ENCODE measurements around the gene CTLA4.

The CTLA4 gene

DNA sequence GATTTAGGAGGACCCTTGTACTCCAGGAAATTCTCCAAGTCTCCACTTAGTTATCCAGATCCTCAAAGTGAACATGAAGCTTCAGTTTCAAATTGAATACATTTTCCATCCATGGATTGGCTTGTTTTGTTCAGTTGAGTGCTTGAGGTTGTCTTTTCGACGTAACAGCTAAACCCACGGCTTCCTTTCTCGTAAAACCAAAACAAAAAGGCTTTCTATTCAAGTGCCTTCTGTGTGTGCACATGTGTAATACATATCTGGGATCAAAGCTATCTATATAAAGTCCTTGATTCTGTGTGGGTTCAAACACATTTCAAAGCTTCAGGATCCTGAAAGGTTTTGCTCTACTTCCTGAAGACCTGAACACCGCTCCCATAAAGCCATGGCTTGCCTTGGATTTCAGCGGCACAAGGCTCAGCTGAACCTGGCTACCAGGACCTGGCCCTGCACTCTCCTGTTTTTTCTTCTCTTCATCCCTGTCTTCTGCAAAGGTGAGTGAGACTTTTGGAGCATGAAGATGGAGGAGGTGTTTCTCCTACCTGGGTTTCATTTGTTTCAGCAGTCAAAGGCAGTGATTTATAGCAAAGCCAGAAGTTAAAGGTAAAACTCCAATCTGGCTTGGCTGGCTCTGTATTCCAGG is at the start of gene CTLA4:
Gene CTLA4 (plus strand): TSS at position 211 of the 640 bp plus-strand sequence. CDS start 172 bp downstream, at position 383.
- DNase-seq: no peak

GRCh38 chr2:203818656-203819055 is 48.9 kb upstream of the CTLA4 start:
- no peak for DNase-seq

- no peak for DNase-seq
Measured at GRCh38 chr2:203819434-203820133, 48.0 kb upstream of the CTLA4 start.

DNA sequence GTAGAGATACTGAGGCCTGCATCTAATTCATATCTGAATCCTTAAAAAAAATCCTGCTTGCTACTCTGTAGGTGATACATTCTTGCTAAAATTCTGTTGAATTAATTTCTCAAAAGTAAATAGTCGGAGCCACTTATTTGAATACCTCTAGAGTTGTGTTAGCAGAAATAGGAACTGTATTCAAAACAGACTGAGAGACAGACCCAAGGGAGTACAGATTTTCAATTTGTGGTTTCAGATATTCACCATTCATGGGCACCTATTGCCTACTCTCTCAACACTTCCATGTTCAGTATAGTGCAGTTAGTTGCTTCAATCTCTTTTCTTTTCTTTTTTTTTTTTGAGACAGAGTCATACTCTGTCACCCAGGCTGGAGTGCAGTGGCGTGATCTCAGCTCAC is 46.6 kb upstream of the CTLA4 start:
- no peak for DNase-seq

DNA sequence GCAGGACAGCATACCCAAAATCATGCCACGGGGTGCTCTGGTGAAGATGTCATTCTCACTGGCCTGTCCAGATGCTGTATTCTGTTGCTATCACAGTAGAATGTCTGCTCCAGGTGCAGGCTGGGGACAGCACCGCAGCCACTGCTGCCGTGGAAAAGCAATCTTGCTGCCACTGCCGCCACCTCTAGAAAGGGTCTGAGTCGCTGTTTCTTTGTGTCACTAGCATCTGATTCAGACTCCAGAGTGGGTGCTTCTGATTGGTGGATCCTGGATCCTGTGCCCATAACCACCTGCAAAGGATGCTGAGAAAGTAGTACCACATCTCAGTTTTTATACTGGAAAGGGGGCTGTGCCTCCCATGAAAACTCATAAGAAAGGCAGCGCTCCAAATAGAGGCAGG is 45.3 kb upstream of the CTLA4 start:
- no peak for DNase-seq

GRCh38 chr2:203823173-203823572 is 44.4 kb upstream of the CTLA4 start:
- no peak for DNase-seq

- DNase-seq: no peak
Measured at GRCh38 chr2:203824057-203824456, 43.5 kb upstream of the CTLA4 start.

GRCh38 chr2:203824603-203825002 is 43.0 kb upstream of the CTLA4 start:
- DNase-seq: no peak

GRCh38 chr2:203826704-203827103 is 40.9 kb upstream of the CTLA4 start:
- no peak for DNase-seq

- no peak for DNase-seq
Measured at GRCh38 chr2:203830304-203831055, 37.1 kb upstream of the CTLA4 start.

DNA sequence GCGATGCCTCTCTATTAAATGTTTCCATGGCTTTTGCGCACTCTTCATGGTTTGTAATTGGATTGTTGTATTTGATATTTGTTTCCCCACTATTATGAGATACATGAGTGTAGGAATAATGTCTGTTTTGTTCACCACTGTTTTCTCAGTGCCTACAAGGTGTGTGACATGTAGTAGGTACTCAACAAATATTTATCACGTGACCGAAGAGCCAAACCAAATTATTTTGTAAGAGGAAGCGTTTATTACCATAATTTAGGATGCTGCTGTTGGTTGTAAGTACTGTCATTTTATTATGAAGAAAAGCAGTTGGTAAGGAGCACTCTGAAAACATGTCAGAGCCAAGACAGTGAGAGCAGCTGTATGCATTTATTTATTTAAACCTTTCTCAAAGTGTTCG is 32.2 kb upstream of the CTLA4 start:
- no peak for DNase-seq

DNA sequence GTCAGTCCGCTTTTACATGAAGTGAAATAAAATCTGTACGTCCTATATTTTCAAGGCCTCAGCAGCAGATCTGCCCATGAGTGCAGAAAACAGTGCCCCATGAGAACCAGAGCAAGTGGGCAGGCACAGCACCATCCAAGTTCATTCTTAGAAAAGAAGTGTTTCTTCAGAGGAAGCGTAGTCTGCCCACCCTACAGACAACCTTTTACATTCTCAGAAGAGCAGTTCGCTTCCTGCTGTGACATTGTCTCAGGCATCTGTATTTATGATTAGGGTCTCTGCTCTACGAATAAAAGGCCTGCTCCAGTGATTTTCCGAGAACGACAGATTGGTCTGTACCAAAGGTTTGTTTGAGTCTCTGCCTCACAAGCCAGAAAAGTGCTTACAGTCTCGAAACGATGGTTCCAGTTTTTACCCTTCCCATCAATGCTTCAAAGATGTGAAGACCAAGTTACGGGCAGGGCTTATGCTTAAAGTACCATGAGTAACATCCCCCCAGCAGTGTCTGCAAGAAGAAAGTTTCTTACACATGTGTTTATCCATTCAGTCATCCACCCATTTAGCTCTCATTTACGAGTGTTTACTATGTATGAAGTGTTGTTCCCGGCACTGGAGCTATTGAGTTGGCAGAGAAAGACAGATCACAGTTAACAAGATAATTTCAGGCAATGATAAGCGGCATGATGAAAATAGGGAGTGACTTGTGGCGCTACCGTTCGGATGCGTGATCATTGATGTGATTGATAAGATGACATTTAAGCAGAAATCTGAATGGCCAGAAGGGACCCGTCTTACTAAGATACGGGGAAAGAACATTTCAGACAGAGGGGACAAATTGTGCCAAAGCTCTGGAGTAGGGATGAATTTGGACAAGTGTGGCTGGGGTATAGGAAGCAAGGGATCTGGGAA is 31.4 kb upstream of the CTLA4 start:
- no peak for DNase-seq

- DNase-seq: no peak
Measured at GRCh38 chr2:203840655-203841205, 26.8 kb upstream of the CTLA4 start.

DNA sequence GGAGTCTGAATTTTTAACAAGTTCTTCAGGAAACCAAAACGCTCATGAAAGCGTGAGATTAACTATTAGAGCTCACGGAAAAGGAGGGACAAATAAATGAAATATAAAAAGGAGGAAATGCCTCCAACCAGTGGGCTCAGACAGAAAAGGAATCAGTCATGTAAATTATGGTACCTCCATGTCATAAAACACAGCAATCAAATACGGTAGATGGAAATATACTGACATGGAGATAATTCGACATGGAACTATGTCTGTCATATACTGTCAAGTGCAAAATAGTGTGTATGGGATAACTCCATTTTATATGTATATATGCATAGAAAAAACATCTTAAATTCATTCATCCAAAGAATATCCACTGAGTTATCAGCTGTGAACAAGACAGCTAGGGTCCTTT is 25.9 kb upstream of the CTLA4 start:
- DNase-seq: no peak

DNA sequence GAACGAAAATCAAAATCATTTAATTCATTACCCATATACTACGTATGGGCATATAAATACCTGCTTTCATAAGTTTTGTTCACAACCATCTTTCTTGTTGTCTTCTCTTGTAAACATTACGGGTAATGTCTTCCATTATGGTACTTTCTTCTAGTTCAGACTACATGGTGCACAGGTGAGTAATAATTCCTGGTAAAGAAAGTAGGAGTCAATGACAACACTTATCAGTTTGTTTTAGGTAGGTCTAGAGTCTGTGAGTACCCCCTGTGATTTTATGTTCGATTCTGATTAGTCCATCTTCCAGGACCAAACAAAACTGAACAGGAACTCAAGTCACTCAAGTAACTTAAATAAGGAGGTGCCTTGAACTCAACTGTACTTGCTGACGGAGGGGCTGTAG is 25.2 kb upstream of the CTLA4 start:
- DNase-seq: no peak

DNA sequence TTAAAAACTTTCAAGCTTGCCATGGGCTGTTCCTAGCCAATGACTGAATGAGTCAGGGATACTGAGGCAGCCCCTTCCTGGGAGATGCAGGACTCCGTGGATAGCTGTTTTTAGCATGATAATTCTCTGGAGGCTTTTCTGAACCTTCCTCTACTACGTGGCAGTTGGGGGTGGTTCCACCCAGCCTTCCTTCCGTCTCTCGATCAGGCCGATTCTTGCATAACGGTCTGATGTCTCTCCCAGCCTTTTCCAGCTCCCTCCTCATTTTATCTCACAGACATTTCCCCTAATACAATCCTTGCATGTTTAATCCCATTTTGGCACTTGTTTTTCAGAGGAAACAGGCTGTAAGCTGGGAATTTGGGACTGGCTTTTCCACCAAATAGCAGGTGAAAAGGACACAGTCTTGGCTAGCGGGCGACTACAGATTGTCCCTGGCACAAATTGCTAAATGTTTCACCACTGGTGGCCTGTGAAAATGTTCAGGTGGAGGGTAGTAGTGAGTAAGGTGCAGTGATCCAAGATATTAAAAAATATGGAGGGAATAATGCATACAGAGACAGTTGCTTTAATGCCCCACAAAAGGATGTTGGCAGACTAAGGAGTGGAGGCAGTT is 21.0 kb upstream of the CTLA4 start:
- DNase-seq: no peak

GRCh38 chr2:203849010-203849409 is 18.6 kb upstream of the CTLA4 start:
- DNase-seq: no peak

DNA sequence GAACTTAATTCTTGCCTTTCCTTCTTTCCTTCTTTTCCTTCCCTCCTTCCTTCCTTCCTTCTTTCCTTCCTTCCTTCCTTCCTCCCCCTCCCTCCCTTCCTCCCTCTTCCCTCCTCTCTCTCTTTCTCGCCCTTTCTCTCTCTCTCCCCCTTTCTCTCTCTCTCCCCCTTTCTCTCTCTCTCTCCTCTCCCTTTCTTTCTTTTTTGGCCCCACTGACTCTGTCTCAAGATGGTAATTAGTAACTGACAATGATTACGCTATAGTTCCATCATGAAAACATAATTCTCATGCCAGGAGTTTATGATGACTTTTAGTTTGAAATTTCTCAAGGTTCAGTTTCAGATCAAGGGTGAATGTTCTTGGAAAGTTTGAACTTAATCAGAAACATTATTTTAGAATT is 14.8 kb upstream of the CTLA4 start:
- DNase-seq: no peak

DNA sequence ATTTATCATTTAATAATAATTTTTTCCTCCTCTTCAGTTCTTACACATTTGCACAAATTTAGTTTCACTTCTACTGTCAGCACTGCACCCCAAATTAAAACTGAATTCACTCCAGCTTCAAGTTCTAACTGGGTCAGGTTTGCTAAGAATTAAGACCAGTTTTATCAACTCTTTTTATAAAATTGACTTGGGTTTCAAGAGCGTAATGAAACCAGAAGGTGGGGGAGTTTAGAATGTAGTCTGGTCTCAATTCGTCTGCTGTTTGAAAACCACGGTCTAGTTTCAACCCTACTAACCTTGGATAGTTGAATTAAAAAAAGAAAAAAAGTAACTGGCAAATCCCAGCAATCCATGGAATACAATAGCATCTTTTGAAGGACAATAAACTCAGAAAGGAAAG is 14.3 kb upstream of the CTLA4 start:
- DNase-seq: no peak

GRCh38 chr2:203853722-203854121 is 13.8 kb upstream of the CTLA4 start:
- DNase-seq: no peak

DNA sequence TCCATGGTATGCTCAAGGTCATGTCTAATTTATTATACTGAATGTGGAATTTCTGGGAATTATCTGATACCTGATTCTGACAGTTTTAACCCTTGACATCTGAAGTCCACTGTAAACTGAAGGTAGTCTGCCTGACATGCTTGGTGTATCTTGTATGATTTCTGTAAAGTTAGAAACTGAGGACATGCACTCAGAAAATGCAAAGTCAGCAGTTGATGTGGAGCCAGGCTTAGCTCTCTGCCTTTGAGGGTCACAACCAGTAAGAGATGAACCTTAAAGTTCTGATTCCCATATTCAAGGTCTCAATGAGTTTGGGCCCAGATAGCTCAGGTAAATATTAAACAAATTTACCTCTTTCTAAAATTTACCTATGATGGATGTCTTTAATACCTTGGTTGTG is 12.3 kb upstream of the CTLA4 start:
- no peak for DNase-seq

DNA sequence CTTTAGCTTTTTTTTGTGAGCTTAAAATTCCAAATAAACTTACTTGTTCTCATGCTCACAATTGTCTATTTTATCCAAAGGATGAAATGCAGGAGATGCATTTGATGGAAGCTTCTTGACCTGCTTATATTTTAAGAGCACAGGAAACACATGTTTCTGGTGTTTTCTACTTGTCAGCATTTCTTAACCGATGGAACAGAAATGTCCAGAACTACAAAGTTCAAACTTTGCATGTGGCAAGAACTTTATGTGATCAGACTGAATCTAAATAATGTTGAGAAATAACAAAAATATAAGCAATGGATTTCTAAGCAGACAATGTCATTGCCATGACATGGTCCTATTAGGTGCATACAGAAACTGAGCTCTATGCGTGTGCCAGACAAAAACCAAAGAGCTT is 9.9 kb upstream of the CTLA4 start:
- DNase-seq: no peak

Data from activated CD8-positive, alpha-beta memory T cell treated with anti-CD3 and anti-CD28 coated beads, Interleukin-2, amount 50 U/mL, for 4 hours (primary cell).